GM21360 (cell line): ENCODE data around the gene RUNX2.
A peak's percentile ranks its signal among the peaks of the same experiment; 100 is the strongest.
"Not testable (repeated sequence)": the region's sequence is repeated elsewhere in the genome, so short reads cannot be mapped to it uniquely, and the experiment has no call there.

Experiments
- ATAC-seq: cut with Tn5 transposase; IDR thresholded peaks from one replicate; pipeline ENCODE4 v1.9.1; 2021; ENCODE audit warnings: mild to moderate bottlenecking, moderate library complexity; ENCODE audit not compliant: unreplicated experiment

Gene RUNX2

GRCh38 chr6:45663251-45664221, 335.4 kb downstream of the RUNX2 start:
- ATAC-seq = no peak

GRCh38 chr6:45664707-45665106, 336.6 kb downstream of the RUNX2 start:
- ATAC-seq = no peak

GRCh38 chr6:45665859-45666258, 337.7 kb downstream of the RUNX2 start:
- no peak for ATAC-seq

- ATAC-seq = no peak
Observed at GRCh38 chr6:45666846-45667245, 338.7 kb downstream of the RUNX2 start.

- no peak for ATAC-seq
Observed at GRCh38 chr6:45667300-45667699, 339.2 kb downstream of the RUNX2 start.

- no peak for ATAC-seq
Observed at GRCh38 chr6:45667766-45668165, 339.6 kb downstream of the RUNX2 start.

- ATAC-seq = no peak
Observed at GRCh38 chr6:45668705-45669104, 340.6 kb downstream of the RUNX2 start.

- not testable (repeated sequence) for ATAC-seq
Observed at GRCh38 chr6:45673167-45673566, 345.0 kb downstream of the RUNX2 start.

GRCh38 chr6:45675166-45675565, 347.0 kb downstream of the RUNX2 start:
- ATAC-seq = not testable (repeated sequence)

- ATAC-seq = no peak
Observed at GRCh38 chr6:45675634-45676033, 347.5 kb downstream of the RUNX2 start.

GRCh38 chr6:45676380-45676779, 348.2 kb downstream of the RUNX2 start:
- ATAC-seq = no peak

GRCh38 chr6:45677381-45678284, 349.5 kb downstream of the RUNX2 start:
- peak; percentile 43 for ATAC-seq

- no peak for ATAC-seq
Observed at GRCh38 chr6:45678285-45678607, 350.1 kb downstream of the RUNX2 start.

- no peak for ATAC-seq
Observed at GRCh38 chr6:45679163-45679562, 351.0 kb downstream of the RUNX2 start.

- ATAC-seq = no peak
Observed at GRCh38 chr6:45679631-45680030, 351.5 kb downstream of the RUNX2 start.

- peak; percentile 96 for ATAC-seq
Observed at GRCh38 chr6:45681860-45682511, 353.9 kb downstream of the RUNX2 start.

- no peak for ATAC-seq
Observed at GRCh38 chr6:45684476-45684875, 356.3 kb downstream of the RUNX2 start.

GRCh38 chr6:45685076-45685475, 356.9 kb downstream of the RUNX2 start:
- no peak for ATAC-seq

- no peak for ATAC-seq
Observed at GRCh38 chr6:45686841-45687569, 358.9 kb downstream of the RUNX2 start.

GRCh38 chr6:45687570-45687969, 359.4 kb downstream of the RUNX2 start:
- peak; percentile 84 for ATAC-seq
